Limb (tissue), 2 donors: ENCODE results near the gene XPA.

Source experiments
- DNase-seq, 2 donors: peaks; one replicate each; pipeline ENCODE4 v3.0.0-alpha.2; 2016; ENCODE audit errors: extremely low spot score in 2 of 2

XPA gene

GRCh38 chr9:97658707-97659106 is 38.4 kb downstream of the XPA start:
- no peak for DNase-seq

- DNase-seq, result no peak
Observed at GRCh38 chr9:97651646-97652045, 45.5 kb downstream of the XPA start.

GRCh38 chr9:97647996-97648395 is 49.1 kb downstream of the XPA start:
- DNase-seq, result no peak

- no peak for DNase-seq
Observed at GRCh38 chr9:97645720-97646119, 51.4 kb downstream of the XPA start.

GRCh38 chr9:97640325-97640724 is 56.8 kb downstream of the XPA start:
- no peak for DNase-seq

GRCh38 chr9:97638666-97639065 is 58.5 kb downstream of the XPA start:
- no peak for DNase-seq

- no peak for DNase-seq
Observed at GRCh38 chr9:97636903-97637302, 60.2 kb downstream of the XPA start.

GRCh38 chr9:97635026-97635425 is 62.1 kb downstream of the XPA start:
- no peak for DNase-seq

GRCh38 chr9:97633859-97634490 is 63.2 kb downstream of the XPA start:
- no peak for DNase-seq

- peak; percentile 97 to 98 for DNase-seq
Observed at GRCh38 chr9:97632985-97633858, 63.9 kb downstream of the XPA start, which contains the start of the genes NCBP1 and TSTD2. TSS of gene NCBP1 (plus strand) at chr9:97633821. CDS start at chr9:97633882, 61 bp downstream. TSS of gene TSTD2 (minus strand) at chr9:97633368. CDS start at chr9:97627562, 5,806 bp downstream.

GRCh38 chr9:97632248-97632984 is 64.7 kb downstream of the XPA start:
- peak; percentile 79 for DNase-seq

GRCh38 chr9:97630591-97630990 is 66.5 kb downstream of the XPA start:
- DNase-seq, result no peak

- DNase-seq, result no peak
Observed at GRCh38 chr9:97629156-97629555, 68.0 kb downstream of the XPA start.

GRCh38 chr9:97628668-97629067 is 68.5 kb downstream of the XPA start:
- DNase-seq, result no peak

GRCh38 chr9:97627624-97628023 is 69.5 kb downstream of the XPA start:
- no peak for DNase-seq

- no peak for DNase-seq
Observed at GRCh38 chr9:97625620-97626019, 71.5 kb downstream of the XPA start.
